GM10248 (cell line): Measurements from ENCODE around the gene ARHGEF7.
"Not testable (repeated sequence)": the region's sequence is repeated elsewhere in the genome, so short reads cannot be mapped to it uniquely, and the experiment has no call there.

Experiments
- CTCF ChIA-PET: fragments of 300-600 bp; sonication (Branson Sonifier 250); formaldehyde crosslinking; extraction: SDS; loops from one replicate; lab custom pipeline; 2021; ENCODE audit warnings: antibody characterized with exemption; lab: Yijun Ruan, JAX
- POLR2A ChIA-PET: fragments of 350-650 bp; sonication (Branson Sonifier 250); formaldehyde crosslinking; extraction: SDS; loops from one replicate; lab custom pipeline; 2020; ENCODE audit warnings: antibody characterized with exemption; lab: Yijun Ruan, JAX
- DNase-seq: peaks from one replicate; pipeline ENCODE4 v3.0.0; 2012; ENCODE audit errors: extremely low spot score
- TF ChIP-seq, protein P1 (sequence below): IDR thresholded peaks from 2 replicates; pipeline ENCODE4 v1.5.1; 2012; ENCODE audit warnings: mild to moderate bottlenecking, low read depth; ENCODE audit errors: extremely low read depth, missing control alignments, control extremely low read depth

ARHGEF7 gene

DNA sequence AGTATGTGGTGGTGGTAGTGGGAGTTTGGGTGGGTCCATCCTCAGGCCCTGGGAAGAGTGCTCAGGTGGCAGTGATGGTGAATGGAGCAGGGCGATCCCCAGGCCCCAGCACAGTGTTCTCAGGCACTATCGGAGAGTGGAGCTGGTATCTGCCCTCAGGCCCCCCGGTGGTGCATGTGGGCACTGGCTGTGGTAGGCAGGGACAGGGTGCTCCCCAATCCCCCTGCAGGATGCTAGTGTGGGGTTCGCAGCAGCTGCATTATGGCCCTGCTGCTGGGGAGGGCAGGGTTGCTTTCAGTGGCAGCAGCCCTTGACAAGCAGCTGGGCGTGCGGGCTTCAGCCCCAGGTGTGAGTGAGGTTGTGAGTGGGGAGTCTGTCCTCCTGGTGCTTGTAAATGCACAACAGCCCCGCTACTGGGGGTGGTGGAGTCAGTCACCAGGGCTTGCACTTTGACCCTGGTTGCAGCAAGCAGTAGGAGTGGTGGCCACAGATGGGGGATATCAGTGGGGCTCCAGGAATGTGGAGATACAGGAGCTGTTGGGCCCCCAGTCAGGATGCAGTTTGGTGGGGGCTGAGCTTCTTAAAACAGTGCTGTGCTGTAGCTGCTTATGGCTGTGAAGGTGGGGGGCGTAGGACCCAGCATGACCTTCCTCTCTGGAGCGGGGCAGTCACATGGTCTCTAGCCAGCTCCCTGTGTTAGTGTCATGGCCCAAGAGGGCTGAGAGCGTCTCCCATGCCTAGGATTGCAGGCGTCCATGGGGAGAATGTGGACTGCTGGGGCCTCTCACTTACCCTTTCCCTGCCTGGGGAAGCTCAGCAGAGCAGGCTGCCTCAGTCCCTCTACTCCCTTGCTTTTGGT is 38.7 kb upstream of the ARHGEF7 start:
- ChIA-PET CTCF (interaction anchor here (1.1 to 1.3 kb wide), 2 partner anchors 9 to 11 kb away, joined by 4 to 6 read pairs; no protein-coding TSS in a partner anchor), POLR2A (no interaction called here)
- TF ChIP-seq, protein P1, sequence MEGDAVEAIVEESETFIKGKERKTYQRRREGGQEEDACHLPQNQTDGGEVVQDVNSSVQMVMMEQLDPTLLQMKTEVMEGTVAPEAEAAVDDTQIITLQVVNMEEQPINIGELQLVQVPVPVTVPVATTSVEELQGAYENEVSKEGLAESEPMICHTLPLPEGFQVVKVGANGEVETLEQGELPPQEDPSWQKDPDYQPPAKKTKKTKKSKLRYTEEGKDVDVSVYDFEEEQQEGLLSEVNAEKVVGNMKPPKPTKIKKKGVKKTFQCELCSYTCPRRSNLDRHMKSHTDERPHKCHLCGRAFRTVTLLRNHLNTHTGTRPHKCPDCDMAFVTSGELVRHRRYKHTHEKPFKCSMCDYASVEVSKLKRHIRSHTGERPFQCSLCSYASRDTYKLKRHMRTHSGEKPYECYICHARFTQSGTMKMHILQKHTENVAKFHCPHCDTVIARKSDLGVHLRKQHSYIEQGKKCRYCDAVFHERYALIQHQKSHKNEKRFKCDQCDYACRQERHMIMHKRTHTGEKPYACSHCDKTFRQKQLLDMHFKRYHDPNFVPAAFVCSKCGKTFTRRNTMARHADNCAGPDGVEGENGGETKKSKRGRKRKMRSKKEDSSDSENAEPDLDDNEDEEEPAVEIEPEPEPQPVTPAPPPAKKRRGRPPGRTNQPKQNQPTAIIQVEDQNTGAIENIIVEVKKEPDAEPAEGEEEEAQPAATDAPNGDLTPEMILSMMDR, result no peak
- no peak for DNase-seq

DNA sequence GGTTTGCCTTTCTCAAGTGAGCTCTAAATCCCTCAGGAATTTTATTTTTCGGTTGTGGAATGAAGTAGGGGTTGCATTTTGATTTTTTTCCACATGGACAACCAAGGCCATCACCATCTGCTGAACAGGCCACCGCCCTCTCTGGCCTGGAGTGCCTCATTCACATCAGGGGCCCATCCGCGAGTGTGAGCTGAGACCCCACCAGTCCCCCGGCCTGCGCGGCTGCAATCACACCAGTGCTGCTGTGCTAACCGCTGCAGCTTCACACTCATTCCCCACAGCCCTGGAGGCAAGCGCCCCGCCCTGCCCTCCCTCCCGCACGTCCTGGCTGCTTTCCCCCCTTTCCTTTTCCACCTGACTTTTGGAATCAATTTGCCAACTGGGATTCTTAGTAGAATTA is 35.7 kb upstream of the ARHGEF7 start:
- CTCF ChIA-PET, result interaction anchor here (1.4 to 5.1 kb wide), 2 partner anchors 11 to 12 kb away, joined by 3 to 35 read pairs; no protein-coding TSS in a partner anchor
- no peak for DNase-seq
- TF ChIP-seq, protein P1, result no peak
- POLR2A ChIA-PET, result no interaction called here

DNA sequence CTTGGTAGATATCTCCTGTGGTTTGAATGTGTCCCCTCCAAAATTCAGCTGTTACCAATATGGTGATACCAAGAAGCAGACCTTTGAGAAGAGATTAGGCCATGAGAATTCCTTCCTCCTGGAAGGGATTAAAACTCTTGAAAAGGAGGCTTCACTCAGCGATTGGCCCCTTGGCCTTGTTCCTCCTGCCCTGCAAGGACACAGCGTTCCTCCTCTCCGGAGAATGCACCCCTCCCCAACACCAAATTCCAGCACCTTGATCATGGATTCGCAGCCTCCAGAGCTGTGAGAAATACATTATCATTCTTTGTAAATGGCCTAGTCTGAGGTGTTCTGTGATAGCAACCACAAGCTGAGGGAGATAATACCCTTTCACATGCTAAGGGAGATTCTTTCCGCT is 34.5 kb upstream of the ARHGEF7 start:
- CTCF ChIA-PET, result interaction anchor here (5.1 kb wide), 1 partner anchor 13 kb away, joined by 35 read pairs; no protein-coding TSS in a partner anchor
- no peak for DNase-seq
- POLR2A ChIA-PET, result no interaction called here
- TF ChIP-seq, protein P1, result no peak

DNA sequence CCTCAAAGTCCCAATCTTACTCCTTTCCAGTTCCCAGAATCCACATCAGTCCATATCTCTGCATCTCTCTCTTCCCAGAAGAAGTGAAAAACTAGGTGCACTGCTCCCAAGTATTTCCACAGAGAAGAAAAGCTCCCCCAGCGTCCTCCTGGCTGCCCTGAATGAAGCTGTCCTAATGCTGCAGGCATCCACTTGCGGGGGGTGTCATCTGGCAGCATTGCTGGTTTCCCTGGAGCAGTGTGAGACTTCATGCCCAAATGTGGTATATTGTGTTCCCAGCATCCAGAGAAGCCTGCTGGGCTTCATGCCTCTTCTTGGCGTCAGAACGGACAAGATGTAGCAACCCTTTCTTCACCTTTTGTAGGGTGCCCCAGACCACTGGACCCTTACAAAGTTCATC is 32.9 kb upstream of the ARHGEF7 start:
- DNase-seq, result no peak
- CTCF ChIA-PET, result interaction anchor here (1.3 to 5.1 kb wide), 4 partner anchors 11 to 199 kb away, joined by 3 to 35 read pairs (median 3); no protein-coding TSS in a partner anchor
- TF ChIP-seq, protein P1, result no peak
- POLR2A ChIA-PET, result no interaction called here

DNA sequence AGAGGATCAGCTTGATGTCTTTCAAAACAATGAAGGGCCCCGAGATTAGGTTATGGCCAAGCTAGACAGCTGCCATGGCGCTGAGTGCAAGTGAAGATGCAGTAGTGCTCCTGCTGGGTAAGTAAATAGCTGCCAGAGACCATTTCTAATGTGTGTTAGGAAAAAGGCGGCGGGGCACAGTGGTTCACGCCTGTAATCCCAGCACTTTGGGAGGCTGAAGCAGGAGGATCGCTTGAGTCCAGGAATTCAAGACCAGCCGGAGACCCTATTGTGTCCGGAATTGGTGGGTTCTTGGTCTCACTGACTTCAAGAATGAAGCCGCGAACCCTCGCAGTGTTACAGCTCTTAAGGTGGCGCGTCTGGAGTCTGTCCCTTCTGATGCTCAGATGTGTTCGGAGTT is 32.3 kb upstream of the ARHGEF7 start:
- CTCF ChIA-PET, result interaction anchor here (1.3 to 5.1 kb wide), 4 partner anchors 12 to 198 kb away, joined by 3 to 35 read pairs (median 3); no protein-coding TSS in a partner anchor
- POLR2A ChIA-PET, DNase-seq: not testable (repeated sequence)

DNA sequence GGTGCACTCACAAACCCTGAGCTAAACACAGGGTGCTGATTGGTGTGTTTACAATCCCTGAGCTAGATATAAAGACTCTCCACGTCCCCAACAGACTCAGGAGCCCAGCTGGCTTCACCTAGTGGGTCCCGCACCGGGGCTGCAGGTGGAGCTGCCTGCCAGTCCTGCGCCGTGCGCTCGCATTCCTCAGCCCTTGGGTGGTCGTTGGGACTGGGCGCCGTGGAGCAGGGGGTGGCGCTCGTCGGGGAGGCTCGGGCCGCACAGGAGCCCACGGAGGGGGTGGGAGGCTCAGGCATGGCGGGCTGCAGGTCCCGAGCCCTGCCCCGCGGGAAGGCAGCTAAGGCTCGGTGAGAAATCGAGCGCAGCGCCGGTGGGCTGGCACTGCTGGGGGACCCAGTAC is 31.4 kb upstream of the ARHGEF7 start:
- CTCF ChIA-PET, POLR2A ChIA-PET, DNase-seq: not testable (repeated sequence)

DNA sequence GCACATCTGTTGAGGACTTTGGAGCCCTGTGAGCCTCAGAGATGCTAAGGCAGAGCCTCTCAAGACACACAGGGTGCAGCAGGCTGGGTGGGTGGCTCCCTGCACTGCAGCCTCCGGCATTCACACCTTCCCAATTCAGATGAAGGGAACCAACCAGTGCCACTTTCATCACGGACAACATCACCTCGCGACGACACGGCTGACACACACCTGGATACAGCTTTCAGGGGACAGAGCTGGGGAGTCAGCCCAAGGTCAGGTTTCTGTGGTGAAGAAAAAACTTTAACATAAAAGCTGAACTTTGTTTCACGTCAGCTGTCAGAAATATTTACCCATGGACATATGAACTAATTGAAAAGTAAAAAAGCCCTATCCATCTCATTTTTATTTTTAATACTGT is 24.9 kb upstream of the ARHGEF7 start:
- POLR2A ChIA-PET, result no interaction called here
- TF ChIP-seq, protein P1, result no peak
- CTCF ChIA-PET, result no interaction called here
- no peak for DNase-seq
